ENCODE measurements around the gene EXO1. TPM values are rescaled to one million over a fixed set of nuclear protein-coding genes. Genes with fewer than 3 reads are reported as not detected.
"Not testable (repeated sequence)": the region's sequence is repeated elsewhere in the genome, so short reads cannot be mapped to it uniquely, and the experiment has no call there.

Gene EXO1
- polyA plus RNA-seq, 1 experiment, result 2.6 TPM

- TF ChIP-seq CTCF (IDR thresholded peaks at IDR 0.05; ENCODE audit: insufficient read depth, low read depth, low read length), result no peak
- DNase-seq (ENCODE audit: low read depth), result no peak
- no peaks in the 10 kb centered on the region for H3K36me3 ChIP-seq (ENCODE audit: control insufficient read depth, insufficient read depth, low read length)
- no peak overlapping the region for H3K4me3 ChIP-seq (ENCODE audit: low read depth, low read length)
- no peaks in the 10 kb centered on the region for H3K27me3 ChIP-seq (ENCODE audit: control insufficient read depth, insufficient read depth, low read length)
- POLR2A ChIA-PET, result no interaction called here
- CTCF ChIA-PET, result interaction anchor here (0.7 to 2.8 kb wide), 3 partner anchors 22 to 217 kb away, joined by 3 to 7 read pairs (median 3); partner anchors contain the start of gene EXO1
These were observed 22.4 kb upstream of the EXO1 start for GRCh38 chr1:241825581-241825980.

GRCh38 chr1:241826613-241827012, 21.4 kb upstream of the EXO1 start:
- H3K27me3 ChIP-seq (ENCODE audit: control insufficient read depth, insufficient read depth, low read length); POLR2A ChIA-PET; CTCF ChIA-PET; DNase-seq (ENCODE audit: low read depth); H3K4me3 ChIP-seq (ENCODE audit: low read depth, low read length); H3K36me3 ChIP-seq (ENCODE audit: control insufficient read depth, insufficient read depth, low read length): not testable (repeated sequence)

GRCh38 chr1:241827264-241827663, 20.7 kb upstream of the EXO1 start:
- TF ChIP-seq CTCF (IDR thresholded peaks at IDR 0.05; ENCODE audit: insufficient read depth, low read depth, low read length), result no peak
- Histone ChIP-seq H3K4me3 (ENCODE audit: low read depth, low read length) (no peak overlapping the region), H3K27me3 (ENCODE audit: control insufficient read depth, insufficient read depth, low read length) (no peaks in the 10 kb centered on the region), H3K36me3 (ENCODE audit: control insufficient read depth, insufficient read depth, low read length) (no peaks in the 10 kb centered on the region)
- CTCF ChIA-PET, result no interaction called here
- DNase-seq (ENCODE audit: low read depth), result no peak
- POLR2A ChIA-PET, result no interaction called here

GRCh38 chr1:241828463-241829021, 19.5 kb upstream of the EXO1 start:
- no peaks in the 10 kb centered on the region for H3K36me3 ChIP-seq (ENCODE audit: control insufficient read depth, insufficient read depth, low read length)
- DNase-seq (ENCODE audit: low read depth), result no peak
- ChIA-PET CTCF (no interaction called here), POLR2A (no interaction called here)
- TF ChIP-seq CTCF (IDR thresholded peaks at IDR 0.05; ENCODE audit: insufficient read depth, low read depth, low read length), result no peak
- no peaks in the 10 kb centered on the region for H3K27me3 ChIP-seq (ENCODE audit: control insufficient read depth, insufficient read depth, low read length)
- no peak overlapping the region for H3K4me3 ChIP-seq (ENCODE audit: low read depth, low read length)

GRCh38 chr1:241829468-241829867, 18.5 kb upstream of the EXO1 start:
- POLR2A ChIA-PET, result no interaction called here
- DNase-seq (ENCODE audit: low read depth), result no peak
- no peak for TF ChIP-seq CTCF (IDR thresholded peaks at IDR 0.05; ENCODE audit: insufficient read depth, low read depth, low read length)
- CTCF ChIA-PET, result interaction anchor here (0.7 to 2.0 kb wide), 2 partner anchors 9 to 218 kb away, joined by 4 to 5 read pairs; no protein-coding TSS in a partner anchor
- no peak overlapping the region for H3K4me3 ChIP-seq (ENCODE audit: low read depth, low read length)
- no peaks in the 10 kb centered on the region for H3K27me3 ChIP-seq (ENCODE audit: control insufficient read depth, insufficient read depth, low read length)
- H3K36me3 ChIP-seq (ENCODE audit: control insufficient read depth, insufficient read depth, low read length), result no peaks in the 10 kb centered on the region
